Spleen (tissue), 11 donors: Measurements from ENCODE around the gene COL4A3. TPM values are rescaled to one million over a fixed set of nuclear protein-coding genes. Genes with fewer than 3 reads are reported as not detected.

Source experiments
- DNase-seq: peaks from one replicate; pipeline ENCODE4 v3.0.0-alpha.2; 2020
- H3K27ac ChIP-seq, 8 donors: fragments of 200-600 bp; sonication (generic) in 7 of 8; 1 replicate in 4 of 8; 2 replicates in 4 of 8; pipeline versions ENCODE4 v1.5.0 to v1.8.0; 2016 to 2021; ENCODE audit warnings: inconsistent platforms in 4 of 8, mild to moderate bottlenecking in 4 of 8, moderate library complexity in 1 of 8
- H3K27me3 ChIP-seq, 7 donors: fragments of 200-600 bp; sonication (generic) in 6 of 7; replicated peaks in 1 of 7; 1 replicate in 4 of 7; 2 replicates in 3 of 7; pipeline versions ENCODE4 v1.5.0 to v1.8.0; 2016 to 2021; ENCODE audit warnings: inconsistent platforms in 3 of 7, mild to moderate bottlenecking in 1 of 7
- H3K36me3 ChIP-seq, 6 donors: fragments of 200-600 bp; sonication (generic) in 5 of 6; 1 replicate in 4 of 6; 2 replicates in 2 of 6; pipeline versions ENCODE4 v1.5.0 to v1.8.0; 2016 to 2021; ENCODE audit warnings: inconsistent platforms in 2 of 6
- H3K4me1 ChIP-seq, 6 donors: fragments of 200-600 bp; sonication (generic) in 5 of 6; 1 replicate in 3 of 6; 2 replicates in 3 of 6; pipeline versions ENCODE4 v1.5.0 to v1.8.0; 2016 to 2021; ENCODE audit warnings: inconsistent platforms in 3 of 6
- H3K4me3 ChIP-seq, 8 donors: fragments of 200-600 bp; sonication (generic) in 7 of 8; 1 replicate in 4 of 8; 2 replicates in 4 of 8; pipeline versions ENCODE4 v1.5.0 to v1.8.0; 2016 to 2021; ENCODE audit warnings: inconsistent platforms in 4 of 8, mild to moderate bottlenecking in 4 of 8, moderate library complexity in 2 of 8
- H3K9me3 ChIP-seq, 8 donors: fragments of 200-600 bp; sonication (generic) in 7 of 8; 1 replicate in 4 of 8; 2 replicates in 4 of 8; pipeline versions ENCODE4 v1.5.0 to v1.8.0; 2016 to 2021; ENCODE audit warnings: inconsistent platforms in 4 of 8
- CTCF ChIP-seq, 11 experiments: fragments of 200-600 bp in 7 of 11; fragments of 450-650 bp in 4 of 11; sonication (generic) in 4 of 11; IDR thresholded peaks in 8 of 11; conservative IDR thresholded peaks in 3 of 11; 1 replicate in 7 of 11; 2 replicates in 4 of 11; pipeline versions ENCODE4 v1.4.0 to v1.8.0; 2016 to 2021; ENCODE audit warnings: antibody characterized with exemption in 11 of 11, inconsistent platforms in 4 of 11, mild to moderate bottlenecking in 1 of 11
- POLR2A ChIP-seq, 3 donors: fragments of 450-650 bp; IDR thresholded peaks; one replicate each; pipeline ENCODE4 v1.5.1; 2017; ENCODE audit warnings: antibody characterized with exemption in 3 of 3, mild to moderate bottlenecking in 1 of 3
- POLR2AphosphoS5 ChIP-seq, 3 donors: sonication (generic); formaldehyde crosslinking; IDR thresholded peaks; one replicate each; pipeline ENCODE4 v1.5.1; 2017; ENCODE audit warnings: antibody characterized with exemption in 3 of 3
- WGBS, 5 donors: extraction: QIAGEN DNeasy Blood & Tissue Kit in 3 of 5; methylation state at CpG; one replicate each; pipeline versions ENCODE4 v1.1.5 to v1.1.7; 2013 to 2018; 5-methylcytosine and 5-hydroxymethylcytosine counted together
- intact Hi-C: fragments of 100-400 bp; cut with DNase I; formaldehyde crosslinking; loops from one replicate; pipeline ENCODE4 v1.15.0; 2023; ENCODE audit warnings: low total_unique reads
- polyA plus RNA-seq, 3 donors: library from polyadenylated mRNA; stranded (reverse); fragments of 200-250 nt; gene quantifications; one replicate each; pipeline ENCODE4 v1.2.1, GENCODE V29; 2013
- total RNA-seq, 7 donors: library from RNA; depleted of rRNA in 3 of 7; stranded (reverse); fragments of >200 nt in 3 of 7; fragmentation: NEBNext Ultra II Directional in 4 of 7; extraction: Animal tissue kit (Norgen Biotek cat#: 25700) in 4 of 7; gene quantifications; one replicate each; pipeline versions ENCODE4 v1.1.0 to v1.2.1, GENCODE V29; 2016 to 2021
- donor health status: healthy with polysubstance abuse.
- donor health status: DM: no; HTN: no; CAD: no; lungs with moderate emphysema.
- donor health status: DM: no; HTN: no; CAD: no.
- donor health status: Bipolar disorder and iron deficiency.
- donor health status: healthy.
- donor health status: DM: no; HTN: no; CAD: no.
- donor health status: DM: yes; HTN: yes; CAD: no.

COL4A3 gene
- total and polyA plus RNA-seq, 10 donors: 6.1 to 38.5 (median 23.2) TPM

DNA sequence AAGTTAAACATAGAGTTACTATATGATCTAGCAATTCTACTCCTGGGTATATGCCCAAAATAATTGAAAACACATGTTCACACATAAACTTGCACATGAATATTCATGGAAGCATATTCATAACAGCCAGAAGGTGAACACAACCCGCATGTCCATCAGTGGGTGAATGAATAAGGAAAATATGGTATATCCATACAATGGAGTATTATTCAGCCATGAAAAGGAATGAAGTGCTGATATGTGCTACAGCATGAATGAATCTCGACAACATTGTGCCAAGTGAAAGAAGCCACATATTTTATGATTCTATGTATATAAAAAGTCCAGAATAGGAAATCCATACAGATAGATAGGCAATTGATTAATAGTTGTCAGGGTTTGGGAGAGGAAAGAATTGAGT lies 16.3 kb upstream of the COL4A3 start:
- Histone ChIP-seq H3K36me3 (no peaks in the 10 kb centered on the region), H3K27ac (no peak overlapping the region), H3K4me1 (no peaks in the 10 kb centered on the region), H3K4me3 (no peak overlapping the region), H3K9me3 (peaks cover 0 to 15% (median 6%) of the 10 kb centered on the region in 8 donors), H3K27me3 (no peaks in the 10 kb centered on the region)
- intact Hi-C loops: no loop called here
- 69 to 85% (median 81%) methylated on average over 2 of the region's 2 CpGs for WGBS, 5 donors
- no peak for DNase-seq
- TF ChIP-seq POLR2A (IDR thresholded peaks at IDR 0.05) (no peak), CTCF (IDR thresholded peaks at IDR 0.05 in 8 of 11, conservative IDR thresholded peaks at IDR 0.05 in 3 of 11) (no peak)

DNA sequence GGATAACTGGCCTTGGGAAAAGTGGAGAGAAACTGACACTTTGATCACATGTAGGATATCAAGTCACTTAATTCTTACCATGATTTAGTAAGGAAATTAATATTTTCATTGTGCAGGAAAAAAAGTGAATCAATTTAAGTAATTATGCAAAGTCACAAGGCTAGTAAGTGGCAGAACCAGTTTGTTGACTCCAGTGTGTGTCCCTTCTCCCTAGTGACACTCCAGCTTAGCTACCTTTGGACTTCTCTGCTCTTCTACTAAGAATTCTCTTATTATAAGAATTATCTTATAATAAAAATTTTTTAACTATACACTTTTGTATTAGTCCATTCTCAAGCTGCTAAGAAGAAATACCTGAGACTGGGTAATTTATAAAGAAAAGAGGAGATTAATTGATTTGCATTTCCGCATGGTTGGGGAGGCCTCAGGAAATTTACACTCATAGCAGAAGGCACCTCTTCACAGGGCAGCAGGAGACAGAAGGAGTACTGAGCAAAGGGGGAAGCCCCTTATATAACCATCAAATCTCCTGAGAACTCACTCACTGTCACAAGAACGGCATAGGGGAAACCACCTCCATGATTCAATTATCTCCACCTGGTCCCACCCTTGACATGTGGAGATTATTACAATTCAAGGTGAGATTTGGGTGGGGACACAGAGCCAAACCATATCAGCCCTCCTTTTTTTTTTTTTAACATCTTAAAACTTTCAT lies 14.0 kb upstream of the COL4A3 start:
- no peak for TF ChIP-seq CTCF (IDR thresholded peaks at IDR 0.05 in 8 of 11, conservative IDR thresholded peaks at IDR 0.05 in 3 of 11)
- TF ChIP-seq POLR2AphosphoS5 (IDR thresholded peaks at IDR 0.05): no peak
- no peak for TF ChIP-seq POLR2A (IDR thresholded peaks at IDR 0.05)
- Histone ChIP-seq H3K36me3 (no peaks in the 10 kb centered on the region), H3K27me3 (peaks cover 0 to 13% (median 0%) of the 10 kb centered on the region in 7 donors), H3K4me3 (no peak overlapping the region), H3K4me1 (no peaks in the 10 kb centered on the region), H3K27ac (no peak overlapping the region), H3K9me3 (peaks cover 0 to 15% (median 6%) of the 10 kb centered on the region in 8 donors)
- WGBS, 5 donors: 64 to 78% (median 76%) methylated on average over 2 of the region's 2 CpGs
- intact Hi-C loops: no loop called here
- no peak for DNase-seq

- TF ChIP-seq CTCF (IDR thresholded peaks at IDR 0.05 in 8 of 11, conservative IDR thresholded peaks at IDR 0.05 in 3 of 11) (no peak), POLR2A (IDR thresholded peaks at IDR 0.05) (no peak), POLR2AphosphoS5 (IDR thresholded peaks at IDR 0.05) (no peak)
- H3K27ac ChIP-seq: no peak overlapping the region
- no peak overlapping the region for H3K4me3 ChIP-seq
- H3K9me3 ChIP-seq: peaks cover 0 to 15% (median 6%) of the 10 kb centered on the region in 8 donors
- DNase-seq: no peak
- intact Hi-C loops: no loop called here
- peaks cover 0 to 24% (median 0%) of the 10 kb centered on the region in 7 donors for H3K27me3 ChIP-seq
- no peaks in the 10 kb centered on the region for H3K36me3 ChIP-seq
- WGBS, 5 donors: 89 to 97% (median 93%) methylated on average over 2 of the region's 2 CpGs
- no peaks in the 10 kb centered on the region for H3K4me1 ChIP-seq
Measured at GRCh38 chr2:227152093-227152766, 12.2 kb upstream of the COL4A3 start.

GRCh38 chr2:227153307-227153706 lies 11.1 kb upstream of the COL4A3 start:
- DNase-seq: no peak
- H3K27ac ChIP-seq: no peak overlapping the region
- H3K4me1 ChIP-seq: no peaks in the 10 kb centered on the region
- intact Hi-C loops: no loop called here
- TF ChIP-seq POLR2A (IDR thresholded peaks at IDR 0.05) (no peak), CTCF (IDR thresholded peaks at IDR 0.05 in 8 of 11, conservative IDR thresholded peaks at IDR 0.05 in 3 of 11) (no peak), POLR2AphosphoS5 (IDR thresholded peaks at IDR 0.05) (no peak)
- H3K4me3 ChIP-seq: no peak overlapping the region
- H3K36me3 ChIP-seq: no peaks in the 10 kb centered on the region
- H3K9me3 ChIP-seq: peaks cover 0 to 11% (median 2%) of the 10 kb centered on the region in 8 donors
- 79 to 88% (median 86%) methylated on average over 4 of the region's 4 CpGs for WGBS, 5 donors
- peaks cover 0 to 24% (median 0%) of the 10 kb centered on the region in 7 donors for H3K27me3 ChIP-seq
